Measurements from ENCODE around the gene FJX1. TPM values are rescaled to one million over a fixed set of nuclear protein-coding genes. Genes with fewer than 3 reads are reported as not detected.

The FJX1 gene
- total RNA-seq, 2 experiments from 2014 or later: 0.33 TPM; not detected in 1

DNA sequence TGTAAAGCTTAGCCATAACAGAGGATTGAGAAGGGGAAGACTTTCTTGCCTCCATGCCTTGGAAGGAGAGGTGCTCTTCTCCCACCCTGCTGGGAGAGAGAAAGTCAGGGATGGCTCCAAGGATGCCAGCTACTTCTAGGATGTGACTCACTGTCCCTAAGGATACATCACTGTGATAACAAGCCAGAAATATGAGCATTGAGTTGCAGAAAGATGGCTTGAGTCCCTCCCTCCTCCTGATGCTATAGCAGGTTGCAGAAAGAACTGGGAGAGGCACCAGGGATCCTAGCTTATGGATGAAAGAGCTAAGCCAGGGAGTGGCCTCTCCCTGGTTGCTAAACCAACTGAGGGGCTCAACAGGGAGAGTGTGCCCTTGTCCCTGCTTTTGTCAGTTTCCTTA is 27.8 kb upstream of the FJX1 start:
- H3K36me3 Mint-ChIP-seq: no peaks in the 10 kb centered on the region
- no peaks in the 10 kb centered on the region for H3K9me3 Mint-ChIP-seq (ENCODE audit: low read depth)
- no peak overlapping the region for H3K4me3 Mint-ChIP-seq
- ATAC-seq (no peak), DNase-seq (no peak)
- H3K27ac Mint-ChIP-seq: no peak overlapping the region
- H3K27me3 Mint-ChIP-seq: peaks cover 6% of the 10 kb centered on the region
- H3K4me1 Mint-ChIP-seq: no peaks in the 10 kb centered on the region
- CTCF ChIA-PET: no interaction called here

DNA sequence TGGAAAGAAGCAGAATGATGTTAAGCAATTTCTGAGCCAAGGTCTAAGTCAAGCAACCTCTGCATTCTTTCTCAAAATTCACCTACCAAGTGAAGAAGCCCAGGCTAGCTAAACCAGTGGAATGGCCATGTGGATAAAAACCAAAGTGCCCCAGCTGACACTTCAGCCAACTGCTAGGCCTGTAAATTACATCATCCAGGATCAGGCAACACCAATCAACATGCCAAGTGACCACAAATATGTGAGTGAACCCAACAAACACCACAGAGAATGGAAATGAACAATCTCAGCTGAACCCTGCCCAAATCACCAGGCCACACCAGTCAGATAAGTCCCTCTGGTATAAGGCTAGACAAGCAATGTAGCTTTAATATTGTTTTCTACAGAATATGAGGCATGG is 25.1 kb upstream of the FJX1 start:
- no peak for DNase-seq
- H3K27ac Mint-ChIP-seq: no peak overlapping the region
- no peaks in the 10 kb centered on the region for H3K4me1 Mint-ChIP-seq
- H3K9me3 Mint-ChIP-seq (ENCODE audit: low read depth): no peaks in the 10 kb centered on the region
- no peak for ATAC-seq
- H3K27me3 Mint-ChIP-seq: peaks cover 5% of the 10 kb centered on the region
- CTCF ChIA-PET: no interaction called here
- no peak overlapping the region for H3K4me3 Mint-ChIP-seq
- no peaks in the 10 kb centered on the region for H3K36me3 Mint-ChIP-seq

DNA sequence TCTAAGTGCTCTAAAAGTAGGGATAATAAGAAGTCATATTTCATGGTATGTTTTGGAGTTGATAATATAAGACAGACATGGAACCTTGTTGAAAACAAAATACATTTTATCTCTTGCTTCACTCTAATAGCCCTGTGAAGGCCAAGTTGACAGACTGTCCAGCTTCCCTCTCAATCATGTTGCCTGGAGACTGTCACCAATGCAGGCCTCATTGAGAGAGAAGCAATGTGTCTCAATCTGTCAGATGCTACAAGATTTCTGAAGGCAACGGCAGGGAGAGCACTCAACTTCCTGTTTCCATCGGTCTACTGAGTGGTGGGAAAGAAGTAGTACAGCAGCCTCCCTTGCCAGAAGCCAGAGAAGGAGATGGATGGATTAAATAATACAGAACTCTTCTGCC is 23.6 kb upstream of the FJX1 start:
- Mint-ChIP-seq H3K9me3 (ENCODE audit: low read depth) (no peaks in the 10 kb centered on the region), H3K27me3 (peaks cover 13% of the 10 kb centered on the region), H3K4me1 (no peaks in the 10 kb centered on the region), H3K27ac (no peak overlapping the region), H3K36me3 (no peaks in the 10 kb centered on the region), H3K4me3 (no peak overlapping the region)
- ATAC-seq (no peak), DNase-seq (no peak)
- CTCF ChIA-PET: no interaction called here

DNA sequence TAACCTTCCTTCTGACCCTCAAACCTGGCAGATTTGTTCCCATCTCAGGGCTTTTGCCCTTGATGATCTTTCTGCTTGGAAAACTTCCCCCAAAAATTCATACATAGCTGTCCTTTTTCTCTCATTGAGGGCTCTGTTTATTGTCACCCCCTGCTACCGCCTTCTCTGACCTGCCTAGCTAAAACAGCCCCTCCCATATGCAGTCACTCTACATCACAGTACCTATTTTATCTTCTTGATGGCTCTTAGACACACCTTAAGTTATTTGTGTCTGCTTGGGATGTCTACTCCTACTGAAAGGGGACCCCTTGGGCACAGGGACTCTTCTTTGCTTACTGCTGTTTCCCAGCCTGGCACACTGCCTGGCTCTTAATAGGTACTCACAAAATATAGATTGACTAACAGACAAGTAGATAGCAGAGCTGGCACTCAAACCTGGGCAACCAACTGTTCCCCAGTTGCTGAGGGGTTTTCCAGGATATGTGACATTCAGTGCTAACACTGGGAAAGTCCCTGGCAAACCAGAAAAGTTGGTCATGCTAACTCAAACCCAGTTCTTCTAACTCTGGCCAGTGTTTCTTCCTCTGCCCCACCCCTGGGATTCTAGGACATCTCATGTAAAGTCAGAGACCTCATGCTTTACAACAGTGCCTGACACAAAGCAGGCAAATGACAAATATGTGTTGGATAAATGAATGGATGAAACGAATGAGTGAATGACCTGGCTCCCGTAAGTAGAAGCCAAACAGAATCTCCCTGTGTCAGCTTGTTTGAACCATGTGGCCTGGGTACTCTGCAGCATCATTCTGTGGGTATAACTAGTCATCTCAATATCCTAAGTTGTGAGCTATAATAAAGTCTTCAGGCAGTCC is 19.8 kb upstream of the FJX1 start:
- Mint-ChIP-seq H3K9me3 (ENCODE audit: low read depth) (no peaks in the 10 kb centered on the region), H3K27ac (no peak overlapping the region), H3K36me3 (no peaks in the 10 kb centered on the region), H3K27me3 (peaks cover 24% of the 10 kb centered on the region), H3K4me1 (no peaks in the 10 kb centered on the region), H3K4me3 (no peak overlapping the region)
- no peak for ATAC-seq
- CTCF ChIA-PET: no interaction called here
- DNase-seq: no peak

DNA sequence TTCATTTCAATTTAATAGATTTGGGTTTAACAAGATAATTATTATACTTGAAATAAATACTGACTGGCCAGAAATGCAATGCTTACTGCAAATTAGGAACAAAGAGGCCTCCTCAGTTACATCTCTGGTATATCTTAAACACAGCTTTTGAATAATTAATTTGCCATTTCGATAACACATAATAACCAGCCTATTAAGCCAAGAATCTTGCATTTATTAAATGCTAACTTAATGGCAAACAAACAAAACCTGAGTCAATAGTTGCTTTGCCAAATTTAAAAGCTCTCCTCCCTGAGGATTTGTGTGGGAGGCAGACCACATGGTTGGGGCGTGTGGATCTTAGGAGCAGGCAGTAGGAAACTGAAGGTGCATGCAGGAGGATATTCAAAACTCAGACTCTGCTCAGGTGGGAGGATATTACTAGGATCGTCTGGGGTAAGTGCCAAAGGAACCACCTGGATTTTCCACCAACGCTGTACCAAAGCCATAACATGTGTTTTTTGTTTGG is 17.9 kb upstream of the FJX1 start:
- CTCF ChIA-PET: no interaction called here
- Mint-ChIP-seq H3K4me3 (no peak overlapping the region), H3K27me3 (peaks cover 29% of the 10 kb centered on the region)

DNA sequence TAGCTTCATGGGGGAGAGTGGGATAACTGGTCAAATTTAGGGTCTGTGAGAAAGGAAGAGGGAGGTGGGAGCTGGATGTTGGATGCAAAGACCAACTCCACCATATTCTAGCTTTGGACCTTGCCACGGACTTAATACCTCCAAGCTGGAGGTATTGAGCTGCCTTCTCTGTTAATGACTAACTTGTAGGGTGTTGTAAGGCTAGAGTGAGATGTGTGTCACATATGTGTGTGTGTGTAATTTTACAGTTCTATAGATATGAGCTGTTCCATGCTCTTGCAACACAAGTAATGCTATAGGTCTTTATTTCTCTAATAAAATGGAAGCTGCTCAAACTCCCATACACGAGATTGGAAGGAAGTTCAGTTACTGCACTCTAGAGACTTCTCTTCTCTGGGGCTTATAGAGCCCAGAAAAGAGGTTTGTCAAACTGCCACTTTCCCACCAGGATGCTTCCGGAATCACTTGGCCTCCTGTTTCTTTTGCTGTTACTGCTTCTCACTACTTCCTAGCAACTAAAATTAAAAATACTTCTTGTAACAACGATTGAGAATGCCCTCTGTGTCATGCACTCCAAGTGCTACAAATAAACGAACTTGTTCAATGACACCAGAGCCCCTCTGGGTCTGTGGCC is 16.0 kb upstream of the FJX1 start:
- Mint-ChIP-seq H3K4me3 (no peak overlapping the region), H3K27me3 (peaks cover 35% of the 10 kb centered on the region), H3K36me3 (no peaks in the 10 kb centered on the region), H3K27ac (no peak overlapping the region), H3K4me1 (no peaks in the 10 kb centered on the region), H3K9me3 (ENCODE audit: low read depth) (no peaks in the 10 kb centered on the region)
- CTCF ChIA-PET: interaction anchor here (0.6 kb wide), 1 partner anchor 178 kb away, joined by 3 read pairs; no protein-coding TSS in a partner anchor
- DNase-seq (no peak), ATAC-seq (no peak)

More for the DNA sequence above, 17.9 kb upstream of the FJX1 start:
- no peak overlapping the region for H3K27ac Mint-ChIP-seq
- no peaks in the 10 kb centered on the region for H3K4me1 Mint-ChIP-seq
- H3K36me3 Mint-ChIP-seq: no peaks in the 10 kb centered on the region
- ATAC-seq (no peak), DNase-seq (no peak)
- no peaks in the 10 kb centered on the region for H3K9me3 Mint-ChIP-seq (ENCODE audit: low read depth)

DNA sequence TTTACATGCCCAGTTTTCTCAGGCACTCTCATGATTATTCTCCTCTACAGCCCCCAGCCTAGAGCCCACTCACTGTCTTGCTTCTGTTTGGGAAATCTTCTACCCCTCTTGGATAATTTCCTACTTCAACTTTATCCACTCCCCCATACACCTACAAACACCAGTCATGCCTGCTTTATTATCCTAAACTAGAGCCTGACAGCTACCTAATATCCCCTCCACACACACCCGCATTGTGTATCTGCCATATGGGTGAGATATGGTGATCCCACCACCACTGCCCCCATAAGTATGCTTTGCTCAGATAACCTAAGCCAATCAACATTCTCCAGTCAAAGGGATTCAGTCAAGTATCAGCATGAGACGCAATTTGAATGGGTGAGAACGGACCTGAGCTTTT is 15.3 kb upstream of the FJX1 start:
- Mint-ChIP-seq H3K27me3 (peaks cover 38% of the 10 kb centered on the region), H3K4me1 (no peaks in the 10 kb centered on the region), H3K27ac (no peak overlapping the region), H3K9me3 (ENCODE audit: low read depth) (no peaks in the 10 kb centered on the region), H3K4me3 (no peak overlapping the region), H3K36me3 (no peaks in the 10 kb centered on the region)
- no peak for DNase-seq
- ATAC-seq: no peak
- CTCF ChIA-PET: interaction anchor here (0.6 kb wide), 1 partner anchor 177 kb away, joined by 3 read pairs; no protein-coding TSS in a partner anchor

DNA sequence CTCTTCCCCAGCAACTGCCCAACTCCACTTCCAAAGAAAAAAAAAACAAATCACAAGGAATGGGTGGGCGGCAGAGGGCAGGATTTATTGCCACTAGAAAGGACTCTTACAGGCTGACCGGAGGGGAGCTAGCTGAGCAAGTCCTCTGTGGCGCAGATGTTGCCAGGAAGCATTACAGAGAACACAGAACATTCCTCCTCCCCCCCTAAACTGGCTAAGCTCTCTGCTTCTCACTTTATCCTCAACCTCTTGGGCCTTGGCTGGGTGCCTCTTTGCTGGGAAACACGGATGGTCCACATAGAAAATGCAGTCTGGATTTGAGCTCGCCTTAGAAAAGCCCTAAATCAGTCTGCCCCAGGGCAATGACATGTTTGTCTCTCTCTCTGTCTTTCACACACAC is 12.6 kb upstream of the FJX1 start:
- no peaks in the 10 kb centered on the region for H3K9me3 Mint-ChIP-seq (ENCODE audit: low read depth)
- no peaks in the 10 kb centered on the region for H3K4me1 Mint-ChIP-seq
- H3K36me3 Mint-ChIP-seq: no peaks in the 10 kb centered on the region
- peaks cover 32% of the 10 kb centered on the region for H3K27me3 Mint-ChIP-seq
- CTCF ChIA-PET: interaction anchor here (1.1 to 1.2 kb wide), 2 partner anchors 10 to 653 kb away, joined by 3 read pairs; no protein-coding TSS in a partner anchor
- no peak overlapping the region for H3K4me3 Mint-ChIP-seq
- no peak for ATAC-seq
- DNase-seq: no peak
- no peak overlapping the region for H3K27ac Mint-ChIP-seq

DNA sequence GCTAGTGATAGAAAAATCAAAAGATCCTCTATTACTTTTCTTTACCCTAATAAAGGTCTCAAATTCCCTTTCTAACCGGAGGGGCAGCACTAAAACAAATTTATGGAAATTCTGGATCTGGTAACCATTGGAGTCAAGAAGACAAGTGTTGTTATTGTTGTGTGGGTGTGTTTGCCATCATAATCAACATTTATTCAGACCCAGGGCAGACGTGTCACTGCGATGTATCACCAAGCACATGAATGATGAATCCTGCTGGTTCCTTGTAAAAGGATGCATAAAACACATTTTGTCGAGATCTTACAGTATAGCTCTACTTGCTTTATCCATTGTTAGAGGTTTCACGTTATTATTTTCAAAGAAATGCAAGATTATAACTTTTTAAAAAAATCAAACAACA is 12.1 kb upstream of the FJX1 start:
- H3K27me3 Mint-ChIP-seq: peaks cover 29% of the 10 kb centered on the region

DNA sequence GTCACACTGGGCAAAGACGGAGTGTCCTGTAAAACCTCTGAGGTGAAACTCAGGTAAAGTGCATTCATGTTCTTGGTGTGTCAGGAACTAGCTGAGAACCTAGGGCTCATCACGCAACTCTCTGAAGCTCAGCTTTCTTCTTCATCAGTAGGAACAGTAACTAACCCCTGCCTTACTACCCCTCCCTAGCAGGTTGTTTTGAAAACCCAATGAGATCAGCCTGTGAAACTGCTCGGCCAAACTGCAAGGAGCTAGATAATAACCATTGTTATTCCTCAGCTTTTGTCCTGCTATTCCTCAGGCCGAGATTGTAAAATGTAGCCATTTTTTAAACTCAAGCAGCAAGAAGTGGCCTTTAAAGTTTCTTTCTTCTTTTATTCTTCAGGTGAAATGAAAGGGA is 9.8 kb upstream of the FJX1 start:
- Mint-ChIP-seq H3K4me3 (no peak overlapping the region), H3K36me3 (no peaks in the 10 kb centered on the region), H3K27ac (no peak overlapping the region), H3K27me3 (peaks cover 26% of the 10 kb centered on the region), H3K4me1 (no peaks in the 10 kb centered on the region), H3K9me3 (ENCODE audit: low read depth) (no peaks in the 10 kb centered on the region)
- ATAC-seq (no peak), DNase-seq (no peak)
- CTCF ChIA-PET: interaction anchor here (0.5 to 2.3 kb wide), 2 partner anchors 213 to 286 kb away, joined by 3 to 8 read pairs; no protein-coding TSS in a partner anchor

More for the DNA sequence above, 12.1 kb upstream of the FJX1 start:
- no peak overlapping the region for H3K27ac Mint-ChIP-seq
- H3K9me3 Mint-ChIP-seq (ENCODE audit: low read depth): no peaks in the 10 kb centered on the region
- ATAC-seq (no peak), DNase-seq (no peak)
- H3K4me3 Mint-ChIP-seq: no peak overlapping the region
- no peaks in the 10 kb centered on the region for H3K4me1 Mint-ChIP-seq
- H3K36me3 Mint-ChIP-seq: no peaks in the 10 kb centered on the region
- CTCF ChIA-PET: interaction anchor here (1.1 to 1.2 kb wide), 2 partner anchors 10 to 653 kb away, joined by 3 read pairs; no protein-coding TSS in a partner anchor

DNA sequence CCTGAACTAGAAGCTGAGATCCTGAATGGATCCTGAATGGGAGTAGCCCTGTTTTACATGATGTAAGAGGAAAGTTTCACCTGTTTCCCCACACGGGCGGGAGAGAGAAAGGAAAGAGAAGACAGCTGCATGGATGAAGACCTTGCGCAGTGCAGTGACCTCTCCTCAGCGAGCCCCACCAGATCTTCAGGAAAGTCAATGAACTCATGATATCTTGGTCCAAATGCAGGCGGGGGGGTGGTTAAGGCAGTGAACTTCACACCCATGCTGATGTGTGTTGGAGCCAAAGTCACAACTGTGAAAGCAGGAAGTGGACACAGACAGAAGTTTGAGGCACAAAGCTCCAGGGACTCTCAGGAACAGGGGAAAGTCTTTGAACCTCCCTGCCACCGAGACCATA is 8.6 kb upstream of the FJX1 start:
- Mint-ChIP-seq H3K4me1 (no peaks in the 10 kb centered on the region), H3K36me3 (no peaks in the 10 kb centered on the region), H3K4me3 (no peak overlapping the region), H3K9me3 (ENCODE audit: low read depth) (no peaks in the 10 kb centered on the region), H3K27ac (no peak overlapping the region), H3K27me3 (peaks cover 27% of the 10 kb centered on the region)
- DNase-seq (no peak), ATAC-seq (no peak)
- CTCF ChIA-PET: no interaction called here

DNA sequence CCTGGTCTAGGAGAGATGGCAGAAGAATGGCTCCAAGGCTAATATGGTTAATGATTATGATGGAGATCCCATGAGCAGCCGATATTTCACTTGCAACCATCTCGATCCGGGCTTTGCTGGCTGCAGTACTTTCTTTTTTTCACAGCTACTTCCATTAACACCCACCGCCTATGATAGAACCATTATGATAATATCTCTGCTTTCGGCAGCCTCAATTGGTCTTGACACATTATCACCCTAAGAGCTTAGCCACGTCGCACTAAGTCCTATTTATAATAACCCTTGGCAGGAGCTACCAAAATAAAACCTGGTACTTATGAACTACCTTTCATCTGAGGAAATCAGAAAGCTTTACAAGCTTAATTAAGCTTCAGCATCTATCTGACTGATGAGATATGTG is 7.6 kb upstream of the FJX1 start:
- Mint-ChIP-seq H3K9me3 (ENCODE audit: low read depth) (no peaks in the 10 kb centered on the region), H3K27ac (no peak overlapping the region), H3K27me3 (peaks cover 31% of the 10 kb centered on the region), H3K4me1 (no peaks in the 10 kb centered on the region), H3K4me3 (no peak overlapping the region), H3K36me3 (no peaks in the 10 kb centered on the region)
- CTCF ChIA-PET: interaction anchor here (0.5 to 1.3 kb wide), 2 partner anchors 211 to 526 kb away, joined by 3 to 6 read pairs; no protein-coding TSS in a partner anchor
- DNase-seq (no peak), ATAC-seq (no peak)

DNA sequence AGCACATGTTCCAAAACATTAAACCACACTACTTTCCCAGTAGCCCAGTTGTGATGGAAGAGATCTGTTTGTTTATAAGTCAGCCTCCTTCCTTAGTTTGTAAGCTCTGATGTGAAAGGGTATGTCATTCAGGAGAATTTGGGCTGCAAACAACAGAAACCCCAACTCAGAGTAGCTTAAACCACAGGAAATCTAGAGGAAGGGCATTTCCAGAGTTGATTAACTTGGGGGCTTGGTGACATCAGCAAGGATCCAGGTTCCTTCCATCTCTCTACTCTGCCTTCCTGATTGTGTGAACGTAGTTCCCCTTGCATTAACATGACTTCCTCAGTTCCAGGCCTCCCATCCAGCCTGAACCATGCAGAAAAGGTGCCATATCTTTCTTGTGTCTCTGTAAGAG is 6.5 kb upstream of the FJX1 start:
- Mint-ChIP-seq H3K4me1 (no peaks in the 10 kb centered on the region), H3K27me3 (peaks cover 30% of the 10 kb centered on the region), H3K4me3 (no peak overlapping the region), H3K9me3 (ENCODE audit: low read depth) (no peaks in the 10 kb centered on the region), H3K36me3 (no peaks in the 10 kb centered on the region), H3K27ac (no peak overlapping the region)
- DNase-seq: no peak
- ATAC-seq: no peak
- CTCF ChIA-PET: interaction anchor here (1.3 kb wide), 1 partner anchor 210 kb away, joined by 6 read pairs; no protein-coding TSS in a partner anchor
